Measurements from ENCODE around the gene C13orf46.

Gene C13orf46

GRCh38 chr13:113953561-113953960, 20.3 kb downstream of the C13orf46 start:
- H3K9me3 ChIP-seq (ENCODE audit: control insufficient read depth, insufficient read depth, low read length) = no peaks in the 10 kb centered on the region
- no peaks in the 10 kb centered on the region for H3K36me3 ChIP-seq (ENCODE audit: control insufficient read depth, insufficient read depth, low read length)
- H3K4me1 ChIP-seq (ENCODE audit: control insufficient read depth, insufficient read depth, low read length) = peaks cover 2% of the 10 kb centered on the region; the same call in 1 of the 2 replicates
- no peak overlapping the region for H3K27ac ChIP-seq (ENCODE audit: low read length)
- no peaks in the 10 kb centered on the region for H3K27me3 ChIP-seq (ENCODE audit: control insufficient read depth, insufficient read depth, low read length)
- no peak overlapping the region; the same call in 1 of the 2 replicates for H3K4me3 ChIP-seq (ENCODE audit: low read length)
- DNase-seq (ENCODE audit: low read depth, low spot score) = no peak
- WGBS (ENCODE audit: insufficient coverage, insufficient read length) = no CpG with 5 or more reads among the region's 16 CpGs

GRCh38 chr13:113952983-113953520, 20.8 kb downstream of the C13orf46 start:
- DNase-seq (ENCODE audit: low read depth, low spot score) = no peak
- H3K27me3 ChIP-seq (ENCODE audit: control insufficient read depth, insufficient read depth, low read length) = no peaks in the 10 kb centered on the region
- H3K9me3 ChIP-seq (ENCODE audit: control insufficient read depth, insufficient read depth, low read length) = no peaks in the 10 kb centered on the region
- H3K4me3 ChIP-seq (ENCODE audit: low read length) = no peak overlapping the region
- H3K4me1 ChIP-seq (ENCODE audit: control insufficient read depth, insufficient read depth, low read length) = peaks cover 2% of the 10 kb centered on the region; the same call in 1 of the 2 replicates
- H3K27ac ChIP-seq (ENCODE audit: low read length) = no peak overlapping the region
- no CpG with 5 or more reads among the region's 18 CpGs for WGBS (ENCODE audit: insufficient coverage, insufficient read length)
- H3K36me3 ChIP-seq (ENCODE audit: control insufficient read depth, insufficient read depth, low read length) = no peaks in the 10 kb centered on the region

- H3K9me3 ChIP-seq (ENCODE audit: control insufficient read depth, insufficient read depth, low read length) = no peaks in the 10 kb centered on the region
- no peak for DNase-seq (ENCODE audit: low read depth, low spot score)
- WGBS (ENCODE audit: insufficient coverage, insufficient read length) = no CpG with 5 or more reads among the region's 42 CpGs
- no peak overlapping the region for H3K4me3 ChIP-seq (ENCODE audit: low read length)
- peaks cover 2% of the 10 kb centered on the region; the same call in 1 of the 2 replicates for H3K4me1 ChIP-seq (ENCODE audit: control insufficient read depth, insufficient read depth, low read length)
- no peaks in the 10 kb centered on the region for H3K27me3 ChIP-seq (ENCODE audit: control insufficient read depth, insufficient read depth, low read length)
- H3K36me3 ChIP-seq (ENCODE audit: control insufficient read depth, insufficient read depth, low read length) = no peaks in the 10 kb centered on the region
- no peak overlapping the region for H3K27ac ChIP-seq (ENCODE audit: low read length)
Observed at GRCh38 chr13:113952151-113952982, 21.5 kb downstream of the C13orf46 start.

GRCh38 chr13:113951246-113951999, 22.5 kb downstream of the C13orf46 start:
- WGBS (ENCODE audit: insufficient coverage, insufficient read length) = no CpG with 5 or more reads among the region's 42 CpGs
- DNase-seq (ENCODE audit: low read depth, low spot score) = peak; percentile 31
- no peaks in the 10 kb centered on the region for H3K36me3 ChIP-seq (ENCODE audit: control insufficient read depth, insufficient read depth, low read length)
- H3K27me3 ChIP-seq (ENCODE audit: control insufficient read depth, insufficient read depth, low read length) = no peaks in the 10 kb centered on the region
- H3K4me1 ChIP-seq (ENCODE audit: control insufficient read depth, insufficient read depth, low read length) = peaks cover 2% of the 10 kb centered on the region; the same call in 1 of the 2 replicates
- H3K4me3 ChIP-seq (ENCODE audit: low read length) = no peak overlapping the region; the same call in 1 of the 2 replicates
- no peaks in the 10 kb centered on the region for H3K9me3 ChIP-seq (ENCODE audit: control insufficient read depth, insufficient read depth, low read length)
- no peak overlapping the region for H3K27ac ChIP-seq (ENCODE audit: low read length)

GRCh38 chr13:113950451-113951245, 23.2 kb downstream of the C13orf46 start:
- DNase-seq (ENCODE audit: low read depth, low spot score) = no peak
- Histone ChIP-seq H3K4me1 (ENCODE audit: control insufficient read depth, insufficient read depth, low read length) (peaks cover 2% of the 10 kb centered on the region; the same call in 1 of the 2 replicates), H3K27ac (ENCODE audit: low read length) (no peak overlapping the region), H3K36me3 (ENCODE audit: control insufficient read depth, insufficient read depth, low read length) (no peaks in the 10 kb centered on the region), H3K4me3 (ENCODE audit: low read length) (no peak overlapping the region), H3K27me3 (ENCODE audit: control insufficient read depth, insufficient read depth, low read length) (no peaks in the 10 kb centered on the region), H3K9me3 (ENCODE audit: control insufficient read depth, insufficient read depth, low read length) (no peaks in the 10 kb centered on the region)
- no CpG with 5 or more reads among the region's 24 CpGs for WGBS (ENCODE audit: insufficient coverage, insufficient read length)

DNA sequence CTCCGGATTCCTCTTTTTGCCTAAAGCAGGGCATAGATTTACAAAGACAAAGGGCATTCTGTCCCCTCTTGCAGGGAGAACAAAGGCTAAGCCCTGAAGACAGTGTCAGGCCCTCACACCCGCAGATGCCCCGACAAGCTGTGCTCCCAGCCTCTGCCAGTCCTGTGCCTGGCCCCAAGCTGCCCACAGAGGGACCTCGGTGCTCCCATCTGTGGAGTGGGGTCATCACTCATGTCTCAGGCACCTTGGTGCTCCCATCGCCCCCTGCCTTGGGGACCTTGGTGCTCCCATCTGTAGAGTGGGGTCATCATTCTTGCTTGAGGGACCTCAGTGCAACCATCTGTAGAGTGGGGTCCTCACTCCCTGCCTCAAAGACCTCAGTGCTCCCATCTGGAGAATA, 24.3 kb downstream of the C13orf46 start:
- no CpG with 5 or more reads among the region's 5 CpGs for WGBS (ENCODE audit: insufficient coverage, insufficient read length)
- Histone ChIP-seq H3K27ac (ENCODE audit: low read length) (no peak overlapping the region), H3K4me1 (ENCODE audit: control insufficient read depth, insufficient read depth, low read length) (peaks cover 2% of the 10 kb centered on the region; the same call in 1 of the 2 replicates), H3K36me3 (ENCODE audit: control insufficient read depth, insufficient read depth, low read length) (no peaks in the 10 kb centered on the region), H3K4me3 (ENCODE audit: low read length) (no peak overlapping the region), H3K27me3 (ENCODE audit: control insufficient read depth, insufficient read depth, low read length) (no peaks in the 10 kb centered on the region), H3K9me3 (ENCODE audit: control insufficient read depth, insufficient read depth, low read length) (no peaks in the 10 kb centered on the region)
- no peak for DNase-seq (ENCODE audit: low read depth, low spot score)

DNA sequence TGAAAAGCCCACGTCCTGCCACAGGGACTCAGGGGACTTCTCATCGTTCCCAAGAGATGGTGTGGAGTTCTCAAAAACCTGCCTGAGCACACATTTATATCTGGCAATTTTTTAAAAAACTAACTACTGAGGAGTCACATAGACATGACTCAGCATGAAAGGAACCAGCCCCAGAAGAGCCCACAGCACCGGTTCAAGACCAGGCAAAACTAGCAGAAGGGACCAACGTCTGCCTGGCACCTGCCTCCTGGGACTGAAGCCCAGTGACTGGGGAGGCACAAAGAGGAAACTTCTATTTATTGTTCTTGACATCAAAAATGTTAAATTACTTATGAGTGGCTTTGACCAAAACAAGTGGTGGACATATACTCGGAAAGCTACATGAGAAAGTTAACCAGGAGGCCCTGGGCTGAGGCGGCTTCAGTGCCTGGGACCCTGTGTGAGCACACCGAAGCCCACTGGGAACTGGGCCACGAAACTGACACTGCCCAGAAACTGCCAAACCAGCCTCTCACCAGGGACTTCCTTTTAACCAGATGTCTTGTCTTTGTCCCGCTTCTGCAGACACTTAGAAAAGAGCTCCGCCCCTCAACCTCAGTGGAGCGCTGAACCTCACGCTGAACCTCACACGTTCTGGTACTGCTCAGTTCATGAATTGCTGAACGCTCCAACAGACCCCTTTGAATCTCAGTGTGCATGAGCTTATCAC, 25.7 kb downstream of the C13orf46 start:
- H3K36me3 ChIP-seq (ENCODE audit: control insufficient read depth, insufficient read depth, low read length) = no peaks in the 10 kb centered on the region
- no peak overlapping the region for H3K27ac ChIP-seq (ENCODE audit: low read length)
- 0 out of 2 replicates have a peak, but pooled peaks cover 2% of the 10 kb centered on the region for H3K4me1 ChIP-seq (ENCODE audit: control insufficient read depth, insufficient read depth, low read length)
- no peaks in the 10 kb centered on the region for H3K9me3 ChIP-seq (ENCODE audit: control insufficient read depth, insufficient read depth, low read length)
- DNase-seq (ENCODE audit: low read depth, low spot score) = no peak
- no CpG with 5 or more reads among the region's 14 CpGs for WGBS (ENCODE audit: insufficient coverage, insufficient read length)
- H3K4me3 ChIP-seq (ENCODE audit: low read length) = no peak overlapping the region
- no peaks in the 10 kb centered on the region for H3K27me3 ChIP-seq (ENCODE audit: control insufficient read depth, insufficient read depth, low read length)

- H3K4me3 ChIP-seq (ENCODE audit: low read length) = no peak overlapping the region
- no peaks in the 10 kb centered on the region for H3K9me3 ChIP-seq (ENCODE audit: control insufficient read depth, insufficient read depth, low read length)
- no peak for DNase-seq (ENCODE audit: low read depth, low spot score)
- H3K27me3 ChIP-seq (ENCODE audit: control insufficient read depth, insufficient read depth, low read length) = no peaks in the 10 kb centered on the region
- H3K36me3 ChIP-seq (ENCODE audit: control insufficient read depth, insufficient read depth, low read length) = no peaks in the 10 kb centered on the region; the same call in 1 of the 2 replicates
- no CpG with 5 or more reads among the region's 17 CpGs for WGBS (ENCODE audit: insufficient coverage, insufficient read length)
- H3K27ac ChIP-seq (ENCODE audit: low read length) = no peak overlapping the region
- 0 out of 2 replicates have a peak, but pooled peaks cover 2% of the 10 kb centered on the region for H3K4me1 ChIP-seq (ENCODE audit: control insufficient read depth, insufficient read depth, low read length)
Observed at GRCh38 chr13:113947311-113948033, 26.4 kb downstream of the C13orf46 start.

All from iPS DF 6.9 (cell line).